SJCRH30 (cell line): ENCODE measurements around the gene MGME1. TPM values are rescaled to one million over a fixed set of nuclear protein-coding genes. Genes with fewer than 3 reads are reported as not detected.

Experiments used
- DNase-seq, 2 experiments: peaks; one replicate each; pipeline ENCODE4 v3.0.0-alpha.2; 2015 to 2020
- H3K27ac ChIP-seq: fragments of 250-450 bp; sonication (Bioruptor Pico); 2 replicates; pipeline ENCODE4 v1.5.1; 2020; ENCODE audit warnings: mild to moderate bottlenecking, moderate library complexity
- H3K27me3 ChIP-seq: fragments of 250-450 bp; sonication (Bioruptor Pico); 2 replicates; pipeline ENCODE4 v1.5.1; 2020; ENCODE audit warnings: mild to moderate bottlenecking, moderate library complexity
- H3K36me3 ChIP-seq: fragments of 250-450 bp; sonication (Bioruptor Pico); 2 replicates; pipeline ENCODE4 v1.5.1; 2020; ENCODE audit warnings: mild to moderate bottlenecking, moderate library complexity
- H3K4me1 ChIP-seq: fragments of 250-450 bp; sonication (Bioruptor Pico); 2 replicates; pipeline ENCODE4 v1.5.1; 2020; ENCODE audit warnings: mild to moderate bottlenecking, moderate library complexity
- H3K4me3 ChIP-seq: fragments of 250-450 bp; sonication (Bioruptor Pico); 2 replicates; pipeline ENCODE4 v1.5.1; 2020; ENCODE audit warnings: mild to moderate bottlenecking, moderate library complexity
- H3K9me3 ChIP-seq: fragments of 250-450 bp; sonication (Bioruptor Pico); replicated peaks from 2 replicates; pipeline ENCODE4 v1.5.1; 2020; ENCODE audit warnings: mild to moderate bottlenecking, moderate library complexity
- total RNA-seq: library from RNA; depleted of rRNA; stranded (reverse); fragments of >200 nt; shearing (Covaris generic); gene quantifications from 2 replicates; pipeline ENCODE4 v1.2.3, GENCODE V29; 2014

Gene MGME1
- total RNA-seq, 1 experiment from 2014 or later = 28.6 TPM

- DNase-seq = peak in 1 of 2 experiments; percentile 62
- H3K4me1 ChIP-seq = peaks cover 36% of the 10 kb centered on the region
- H3K9me3 ChIP-seq = no peaks in the 10 kb centered on the region
- H3K36me3 ChIP-seq = peaks cover 74% of the 10 kb centered on the region
- H3K27me3 ChIP-seq = no peaks in the 10 kb centered on the region
- no peak overlapping the region for H3K27ac ChIP-seq
- H3K4me3 ChIP-seq = no peak overlapping the region
Measured at GRCh38 chr20:17960927-17961586, 7.8 kb upstream of the MGME1 start.

GRCh38 chr20:17961587-17961940 lies 7.3 kb upstream of the MGME1 start:
- Histone ChIP-seq H3K27me3 (no peaks in the 10 kb centered on the region), H3K4me1 (peaks cover 39% of the 10 kb centered on the region), H3K9me3 (no peaks in the 10 kb centered on the region), H3K27ac (no peak overlapping the region), H3K36me3 (peaks cover 76% of the 10 kb centered on the region), H3K4me3 (no peak overlapping the region)
- DNase-seq = no peak

GRCh38 chr20:17963114-17963897 lies 5.5 kb upstream of the MGME1 start:
- no peaks in the 10 kb centered on the region for H3K9me3 ChIP-seq
- H3K4me1 ChIP-seq = peaks cover 39% of the 10 kb centered on the region
- peak in 1 of 2 experiments; percentile 15 for DNase-seq
- H3K27me3 ChIP-seq = no peaks in the 10 kb centered on the region
- H3K4me3 ChIP-seq = no peak overlapping the region
- H3K27ac ChIP-seq = no peak overlapping the region
- H3K36me3 ChIP-seq = peaks cover 79% of the 10 kb centered on the region

- H3K27ac ChIP-seq = no peak overlapping the region
- no peaks in the 10 kb centered on the region for H3K27me3 ChIP-seq
- no peaks in the 10 kb centered on the region for H3K9me3 ChIP-seq
- peaks cover 72% of the 10 kb centered on the region for H3K36me3 ChIP-seq
- peaks cover 38% of the 10 kb centered on the region for H3K4me1 ChIP-seq
- no peak for DNase-seq
- H3K4me3 ChIP-seq = no peak overlapping the region
Measured at GRCh38 chr20:17964073-17964472, 4.7 kb upstream of the MGME1 start.

- H3K4me1 ChIP-seq = peaks cover 38% of the 10 kb centered on the region
- H3K27me3 ChIP-seq = no peaks in the 10 kb centered on the region
- no peak overlapping the region for H3K27ac ChIP-seq
- peak in 1 of 2 experiments; percentile 12 for DNase-seq
- no peaks in the 10 kb centered on the region for H3K9me3 ChIP-seq
- no peak overlapping the region for H3K4me3 ChIP-seq
- H3K36me3 ChIP-seq = peaks cover 72% of the 10 kb centered on the region
Measured at GRCh38 chr20:17964632-17965031, 4.2 kb upstream of the MGME1 start.

- Histone ChIP-seq H3K4me3 (no peak overlapping the region), H3K27ac (no peak overlapping the region), H3K36me3 (peaks cover 68% of the 10 kb centered on the region), H3K27me3 (no peaks in the 10 kb centered on the region), H3K9me3 (no peaks in the 10 kb centered on the region), H3K4me1 (peaks cover 38% of the 10 kb centered on the region)
- peak in 1 of 2 experiments; percentile 19 for DNase-seq
Measured at GRCh38 chr20:17965042-17965697, 3.6 kb upstream of the MGME1 start.

- DNase-seq = peak in 1 of 2 experiments; percentile 50
- Histone ChIP-seq H3K4me3 (peak overlapping the region; percentile 93), H3K36me3 (peaks cover 72% of the 10 kb centered on the region), H3K27me3 (no peaks in the 10 kb centered on the region), H3K4me1 (peaks cover 29% of the 10 kb centered on the region), H3K27ac (peak overlapping the region; percentile 99; the same call in 1 of the 2 replicates), H3K9me3 (no peaks in the 10 kb centered on the region)
Measured at GRCh38 chr20:17966432-17967310, 2.1 kb upstream of the MGME1 start.

GRCh38 chr20:17967521-17968365 lies 1.1 kb upstream of the MGME1 start:
- DNase-seq = peak; percentile 30 to 36
- H3K4me3 ChIP-seq = peak overlapping the region; percentile 93
- peaks cover 75% of the 10 kb centered on the region for H3K36me3 ChIP-seq
- no peaks in the 10 kb centered on the region for H3K27me3 ChIP-seq
- peaks cover 24% of the 10 kb centered on the region for H3K4me1 ChIP-seq
- peak overlapping the region; percentile 99 for H3K27ac ChIP-seq
- no peaks in the 10 kb centered on the region for H3K9me3 ChIP-seq

GRCh38 chr20:17969278-17969883 lies 563 bp downstream of the MGME1 start:
- Histone ChIP-seq H3K27ac (peak overlapping the region; percentile 99), H3K9me3 (no peaks in the 10 kb centered on the region), H3K4me3 (peak overlapping the region; percentile 93), H3K4me1 (peaks cover 19% of the 10 kb centered on the region), H3K27me3 (no peaks in the 10 kb centered on the region), H3K36me3 (peaks cover 61% of the 10 kb centered on the region)
- DNase-seq = peak; percentile 47 to 74

GRCh38 chr20:17969884-17970409 lies 1.1 kb downstream of the MGME1 start:
- peak overlapping the region; percentile 93 for H3K4me3 ChIP-seq
- no peaks in the 10 kb centered on the region for H3K9me3 ChIP-seq
- peaks cover 58% of the 10 kb centered on the region for H3K36me3 ChIP-seq
- H3K4me1 ChIP-seq = peaks cover 13% of the 10 kb centered on the region
- H3K27ac ChIP-seq = peak overlapping the region; percentile 99
- DNase-seq = peak; percentile 21 to 60
- H3K27me3 ChIP-seq = no peaks in the 10 kb centered on the region

- Histone ChIP-seq H3K4me1 (peaks cover 8% of the 10 kb centered on the region; the same call in 1 of the 2 replicates), H3K9me3 (no peaks in the 10 kb centered on the region), H3K4me3 (peak overlapping the region; percentile 93), H3K27me3 (no peaks in the 10 kb centered on the region), H3K36me3 (peaks cover 56% of the 10 kb centered on the region), H3K27ac (peak overlapping the region; percentile 99; the same call in 1 of the 2 replicates)
- peak; percentile 38 to 64 for DNase-seq
Measured at GRCh38 chr20:17971300-17972013, 2.6 kb downstream of the MGME1 start.

GRCh38 chr20:17972121-17972520 lies 3.3 kb downstream of the MGME1 start:
- peak overlapping the region; percentile 93 for H3K4me3 ChIP-seq
- no peak overlapping the region for H3K27ac ChIP-seq
- peaks cover 51% of the 10 kb centered on the region for H3K36me3 ChIP-seq
- no peaks in the 10 kb centered on the region for H3K9me3 ChIP-seq
- DNase-seq = peak in 1 of 2 experiments; percentile 22
- H3K27me3 ChIP-seq = no peaks in the 10 kb centered on the region
- H3K4me1 ChIP-seq = 0 out of 2 replicates have a peak, but pooled peaks cover 5% of the 10 kb centered on the region
